ENCODE results near the gene RECQL5.

DNA sequence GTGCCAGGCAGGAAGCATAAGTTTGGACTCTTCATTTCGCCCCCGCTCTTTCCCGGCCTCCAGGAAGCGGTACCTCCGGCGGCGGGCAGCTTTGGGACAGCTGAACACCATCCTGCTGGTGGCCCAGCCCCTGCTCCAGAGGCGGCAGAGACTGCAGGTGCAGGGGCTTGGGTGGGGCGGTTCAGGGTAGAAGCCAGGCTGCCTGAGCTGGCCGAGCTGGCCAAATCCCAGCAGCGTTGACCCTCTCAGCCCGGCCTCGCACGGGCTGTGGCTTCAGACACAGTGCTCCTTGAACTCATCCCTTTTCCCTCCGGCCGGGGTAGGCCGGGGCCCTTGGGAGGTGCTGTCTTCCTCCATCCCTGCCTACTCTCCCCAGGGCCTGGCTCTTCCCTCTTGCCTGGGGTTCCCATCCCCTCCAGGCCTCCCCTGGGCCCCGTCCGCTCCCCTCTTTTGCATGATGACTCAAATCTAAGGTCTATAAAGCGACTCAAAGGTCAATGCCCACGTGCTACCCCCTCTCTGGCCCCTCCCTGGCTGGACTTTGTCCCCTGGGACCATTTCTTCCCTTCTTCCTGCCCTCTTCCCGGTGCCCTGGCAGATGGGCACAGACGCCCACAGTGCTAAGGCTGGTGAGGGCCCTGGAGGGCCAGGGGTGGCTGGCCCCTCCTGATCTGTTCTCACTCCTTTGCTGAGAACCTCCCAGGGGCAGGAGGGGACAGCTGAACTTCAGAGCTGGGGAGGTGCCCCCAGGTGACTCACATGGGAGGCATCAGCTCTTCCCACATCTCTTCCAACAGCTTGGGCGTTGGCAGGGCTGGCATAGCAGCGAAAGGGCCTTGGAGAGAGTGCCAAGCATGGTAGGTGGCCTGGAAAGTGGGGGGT, 56.6 kb downstream of the RECQL5 start:
- no peak for TF ChIP-seq POLR2AphosphoS5 (IDR thresholded peaks at IDR 0.05; ENCODE audit: low read depth, low read length)
- TF ChIP-seq POLR2A (IDR thresholded peaks at IDR 0.05; ENCODE audit: low read depth, low read length) = no peak

Measured in GM12891 (cell line).